GM10248 (cell line): Measurements from ENCODE around the gene CSTF2T.

Experiments used
- CTCF ChIA-PET: fragments of 300-600 bp; sonication (Branson Sonifier 250); formaldehyde crosslinking; extraction: SDS; loops from one replicate; lab custom pipeline; 2021; ENCODE audit warnings: antibody characterized with exemption; lab: Yijun Ruan, JAX
- POLR2A ChIA-PET: fragments of 350-650 bp; sonication (Branson Sonifier 250); formaldehyde crosslinking; extraction: SDS; loops from one replicate; lab custom pipeline; 2020; ENCODE audit warnings: antibody characterized with exemption; lab: Yijun Ruan, JAX
- DNase-seq: peaks from one replicate; pipeline ENCODE4 v3.0.0; 2012; ENCODE audit errors: extremely low spot score
- CTCF ChIP-seq: IDR thresholded peaks from 2 replicates; pipeline ENCODE4 v1.5.1; 2012; ENCODE audit warnings: mild to moderate bottlenecking, low read depth; ENCODE audit errors: extremely low read depth, missing control alignments, control extremely low read depth

CSTF2T gene

GRCh38 chr10:51649064-51649463 is 50.3 kb downstream of the CSTF2T start:
- TF ChIP-seq CTCF = no peak
- ChIA-PET CTCF (no interaction called here), POLR2A (no interaction called here)
- DNase-seq = no peak
